DND-41 (cell line): Measurements from ENCODE around the gene TFAP2A.

Experiments used
- EZH2 ChIP-seq: IDR thresholded peaks from 3 replicates; pipeline ENCODE4 v1.6.1; 2012; ENCODE audit warnings: borderline replicate concordance, low read depth, mild to moderate bottlenecking, moderate library complexity, low read length, inconsistent platforms; ENCODE audit not compliant: severe bottlenecking
- TF ChIP-seq, protein P1 (sequence below): IDR thresholded peaks from 2 replicates; pipeline ENCODE4 v1.5.1; 2012; ENCODE audit warnings: borderline replicate concordance, low read length, moderate library complexity, mild to moderate bottlenecking; ENCODE audit not compliant: poor library complexity, severe bottlenecking; ENCODE audit errors: extremely low read depth

DNA sequence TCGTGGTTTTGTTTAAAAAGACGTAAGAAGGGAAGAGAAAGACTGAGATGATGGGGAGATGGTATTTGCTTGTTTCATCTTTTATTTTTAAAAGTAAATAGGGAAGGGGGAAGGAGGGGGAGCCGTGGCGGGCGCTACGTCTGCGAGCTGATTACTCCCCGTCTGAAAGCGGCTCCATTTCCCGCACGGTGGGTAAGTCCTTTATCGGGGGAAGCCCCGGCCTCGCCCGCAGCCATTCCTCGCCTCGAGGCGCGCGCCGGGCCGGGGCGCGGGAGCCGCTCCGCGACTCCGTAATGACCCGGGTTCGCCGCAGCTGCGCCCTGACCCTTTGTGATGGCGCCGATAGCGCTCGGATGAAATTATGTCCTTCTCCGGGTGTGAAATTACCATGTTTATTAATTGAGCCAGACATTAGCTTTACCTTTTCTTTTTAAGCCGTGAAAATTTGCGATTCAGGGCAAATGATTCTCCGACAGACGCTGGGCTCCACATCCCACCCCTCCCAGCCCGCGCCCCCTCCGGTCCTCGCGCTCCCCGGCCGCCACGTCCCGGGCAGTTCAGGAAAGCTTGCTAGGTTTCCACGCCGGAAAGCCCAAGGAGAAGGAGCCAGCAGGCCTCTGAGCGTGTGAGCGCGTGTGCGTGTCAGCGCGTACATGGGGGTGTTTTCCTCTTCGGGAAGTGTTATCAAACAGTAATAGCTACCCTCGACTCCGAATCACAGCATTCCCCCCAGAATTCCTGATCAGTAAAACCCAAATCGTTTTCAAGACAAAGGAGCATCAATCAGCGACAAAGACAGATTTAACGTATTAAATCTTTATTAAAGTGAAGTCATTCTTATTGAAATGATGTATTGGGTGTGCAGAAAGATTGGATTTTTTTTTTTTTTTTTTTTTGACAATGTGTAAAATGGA lies 30.0 kb downstream of the TFAP2A start:
- TF ChIP-seq, protein P1, sequence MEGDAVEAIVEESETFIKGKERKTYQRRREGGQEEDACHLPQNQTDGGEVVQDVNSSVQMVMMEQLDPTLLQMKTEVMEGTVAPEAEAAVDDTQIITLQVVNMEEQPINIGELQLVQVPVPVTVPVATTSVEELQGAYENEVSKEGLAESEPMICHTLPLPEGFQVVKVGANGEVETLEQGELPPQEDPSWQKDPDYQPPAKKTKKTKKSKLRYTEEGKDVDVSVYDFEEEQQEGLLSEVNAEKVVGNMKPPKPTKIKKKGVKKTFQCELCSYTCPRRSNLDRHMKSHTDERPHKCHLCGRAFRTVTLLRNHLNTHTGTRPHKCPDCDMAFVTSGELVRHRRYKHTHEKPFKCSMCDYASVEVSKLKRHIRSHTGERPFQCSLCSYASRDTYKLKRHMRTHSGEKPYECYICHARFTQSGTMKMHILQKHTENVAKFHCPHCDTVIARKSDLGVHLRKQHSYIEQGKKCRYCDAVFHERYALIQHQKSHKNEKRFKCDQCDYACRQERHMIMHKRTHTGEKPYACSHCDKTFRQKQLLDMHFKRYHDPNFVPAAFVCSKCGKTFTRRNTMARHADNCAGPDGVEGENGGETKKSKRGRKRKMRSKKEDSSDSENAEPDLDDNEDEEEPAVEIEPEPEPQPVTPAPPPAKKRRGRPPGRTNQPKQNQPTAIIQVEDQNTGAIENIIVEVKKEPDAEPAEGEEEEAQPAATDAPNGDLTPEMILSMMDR: no peak
- TF ChIP-seq EZH2: no peak
